ENCODE results near the gene VDR.

The VDR gene

DNA sequence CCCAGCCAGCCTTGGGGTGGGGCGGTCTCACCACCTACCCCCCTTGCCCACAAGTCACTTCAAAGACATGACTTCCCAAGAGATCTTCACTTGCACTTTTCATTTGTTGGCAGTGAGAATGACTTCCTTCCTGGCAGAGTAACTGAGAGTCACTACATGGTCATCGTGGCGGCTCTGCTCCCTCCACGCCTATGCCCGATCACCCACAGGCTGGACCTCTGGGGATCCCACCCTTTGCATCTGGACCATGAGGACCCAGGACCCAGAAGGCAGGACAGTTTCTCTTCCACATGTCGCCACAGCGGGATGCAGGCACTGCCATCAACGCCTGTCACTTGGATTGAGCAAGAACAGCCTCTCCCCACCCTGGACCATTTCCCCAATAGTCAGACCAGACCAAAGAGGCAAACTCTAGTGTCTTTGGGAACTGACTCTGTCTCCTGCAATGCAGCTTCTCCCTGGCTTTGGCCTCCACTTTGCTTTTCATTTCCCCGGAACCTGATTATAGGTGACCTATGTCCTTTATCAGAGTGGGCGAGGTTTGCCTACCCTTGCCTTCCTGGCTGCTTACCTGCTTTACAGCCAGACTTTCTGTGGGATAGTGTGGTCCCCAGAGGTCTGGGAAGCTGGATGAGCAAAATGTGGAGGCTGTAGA lies 3.6 kb downstream of the VDR start:
- peaks cover 58% of the 10 kb centered on the region for H3K27me3 ChIP-seq (ENCODE audit: control insufficient read depth, insufficient read depth, low read length)
- H3K4me3 ChIP-seq (ENCODE audit: low read depth, low read length): no peak overlapping the region
- H3K36me3 ChIP-seq (ENCODE audit: control insufficient read depth, insufficient read depth, low read length): no peaks in the 10 kb centered on the region
- no peak overlapping the region for H3K9ac ChIP-seq (ENCODE audit: low read depth, low read length)
- no peaks in the 10 kb centered on the region for H3K9me3 ChIP-seq (ENCODE audit: control insufficient read depth, insufficient read depth, low read length)
- peaks cover 2% of the 10 kb centered on the region for H3K4me1 ChIP-seq (ENCODE audit: control insufficient read depth, insufficient read depth, low read length)

DNA sequence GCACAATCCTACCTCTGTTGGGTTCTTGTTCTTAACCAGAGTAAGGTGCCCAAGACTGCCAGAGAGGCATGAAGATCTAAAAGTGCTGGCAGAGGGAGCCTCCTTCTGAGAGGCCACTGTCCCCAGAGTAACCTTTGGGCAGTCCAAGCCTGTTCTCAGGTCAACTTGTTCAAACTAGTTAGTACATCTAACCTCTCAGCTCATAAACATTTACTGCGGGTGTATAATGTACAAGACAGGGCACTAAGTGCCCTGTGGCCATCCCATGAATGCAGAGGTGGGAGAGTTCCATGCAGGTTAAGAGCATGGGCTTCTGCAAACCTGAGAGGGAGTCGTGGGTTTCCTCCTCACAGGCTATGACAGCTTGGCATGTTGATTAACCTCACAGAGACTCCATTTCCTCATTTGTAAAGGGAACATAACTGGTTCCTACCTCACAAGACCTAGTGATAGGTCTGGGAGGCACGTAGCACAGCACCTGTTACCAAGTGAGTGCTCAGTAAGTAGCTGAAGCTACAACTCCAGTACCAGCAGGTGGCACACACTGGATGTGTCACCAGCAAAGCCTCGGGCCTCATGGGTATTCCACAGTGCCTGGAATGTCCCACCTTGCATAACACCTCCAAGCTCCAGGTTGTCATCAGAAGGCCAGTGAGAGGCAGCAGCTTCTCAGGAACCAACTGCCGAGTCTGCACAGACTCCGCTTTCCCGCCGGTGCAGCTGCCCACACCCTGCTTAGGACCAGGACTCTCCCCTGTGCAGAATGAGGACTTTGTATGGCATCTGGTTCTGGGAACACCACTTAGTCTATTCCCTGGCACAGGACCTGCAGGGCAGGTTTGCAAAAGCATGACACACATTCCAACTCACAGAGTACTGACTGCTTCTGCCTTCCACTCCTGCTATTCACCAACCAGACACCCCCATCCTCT lies 4.4 kb downstream of the VDR start:
- Histone ChIP-seq H3K4me3 (ENCODE audit: low read depth, low read length) (no peak overlapping the region), H3K9me3 (ENCODE audit: control insufficient read depth, insufficient read depth, low read length) (no peaks in the 10 kb centered on the region), H3K27me3 (ENCODE audit: control insufficient read depth, insufficient read depth, low read length) (peaks cover 50% of the 10 kb centered on the region), H3K36me3 (ENCODE audit: control insufficient read depth, insufficient read depth, low read length) (no peaks in the 10 kb centered on the region), H3K9ac (ENCODE audit: low read depth, low read length) (no peak overlapping the region), H3K4me1 (ENCODE audit: control insufficient read depth, insufficient read depth, low read length) (no peaks in the 10 kb centered on the region)

- Histone ChIP-seq H3K9ac (ENCODE audit: low read depth, low read length) (no peak overlapping the region), H3K4me3 (ENCODE audit: low read depth, low read length) (no peak overlapping the region), H3K4me1 (ENCODE audit: control insufficient read depth, insufficient read depth, low read length) (no peaks in the 10 kb centered on the region), H3K36me3 (ENCODE audit: control insufficient read depth, insufficient read depth, low read length) (no peaks in the 10 kb centered on the region), H3K27me3 (ENCODE audit: control insufficient read depth, insufficient read depth, low read length) (peaks cover 46% of the 10 kb centered on the region), H3K9me3 (ENCODE audit: control insufficient read depth, insufficient read depth, low read length) (no peaks in the 10 kb centered on the region)
These were observed 5.3 kb downstream of the VDR start for GRCh38 chr12:47899466-47899865.

GRCh38 chr12:47896633-47897032 lies 8.2 kb downstream of the VDR start:
- no peak overlapping the region for H3K9ac ChIP-seq (ENCODE audit: low read depth, low read length)
- no peaks in the 10 kb centered on the region for H3K4me1 ChIP-seq (ENCODE audit: control insufficient read depth, insufficient read depth, low read length)
- H3K9me3 ChIP-seq (ENCODE audit: control insufficient read depth, insufficient read depth, low read length): no peaks in the 10 kb centered on the region
- H3K4me3 ChIP-seq (ENCODE audit: low read depth, low read length): no peak overlapping the region
- peaks cover 21% of the 10 kb centered on the region for H3K27me3 ChIP-seq (ENCODE audit: control insufficient read depth, insufficient read depth, low read length)
- no peaks in the 10 kb centered on the region for H3K36me3 ChIP-seq (ENCODE audit: control insufficient read depth, insufficient read depth, low read length)

DNA sequence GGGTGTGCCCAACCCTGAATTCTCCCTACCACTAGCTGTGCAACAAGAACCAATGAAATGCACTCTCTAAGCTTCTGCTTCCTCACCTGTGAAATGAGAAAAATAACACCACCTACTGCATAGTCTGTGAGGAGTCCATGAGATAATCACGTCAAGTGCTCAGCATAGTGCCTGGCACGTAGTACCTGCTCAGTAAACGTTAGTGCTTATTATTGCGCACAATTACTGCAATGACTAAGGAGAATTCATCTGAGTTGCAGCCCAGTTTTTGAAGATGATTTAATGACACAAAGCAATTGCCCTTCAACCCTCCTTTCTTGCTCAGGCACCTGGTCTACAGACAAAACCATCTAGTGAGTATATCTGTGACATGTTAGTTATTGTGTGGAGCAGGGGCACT lies 8.8 kb downstream of the VDR start:
- Histone ChIP-seq H3K36me3 (ENCODE audit: control insufficient read depth, insufficient read depth, low read length) (no peaks in the 10 kb centered on the region), H3K4me3 (ENCODE audit: low read depth, low read length) (no peak overlapping the region), H3K27me3 (ENCODE audit: control insufficient read depth, insufficient read depth, low read length) (peaks cover 15% of the 10 kb centered on the region), H3K9ac (ENCODE audit: low read depth, low read length) (no peak overlapping the region), H3K9me3 (ENCODE audit: control insufficient read depth, insufficient read depth, low read length) (no peaks in the 10 kb centered on the region), H3K4me1 (ENCODE audit: control insufficient read depth, insufficient read depth, low read length) (no peaks in the 10 kb centered on the region)

DNA sequence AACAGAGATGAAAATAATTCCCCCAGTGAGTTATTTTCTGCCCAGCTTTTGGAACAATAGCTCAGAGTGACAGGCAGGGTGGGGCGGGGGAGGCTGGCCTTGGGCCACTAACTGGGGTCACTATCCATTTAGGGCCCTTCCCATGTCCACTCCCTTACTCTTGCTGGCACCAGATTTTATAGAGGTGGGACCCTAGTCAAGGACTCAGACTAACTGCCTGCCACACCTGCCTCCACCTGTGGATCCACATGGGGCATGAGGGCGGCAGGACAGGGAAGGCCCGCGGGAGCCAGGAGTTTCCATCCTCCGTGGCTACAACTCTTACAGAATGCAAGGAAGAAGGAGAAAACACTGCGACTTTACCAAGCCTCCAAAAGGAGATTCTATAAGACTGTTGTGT lies 10.1 kb downstream of the VDR start:
- H3K9me3 ChIP-seq (ENCODE audit: control insufficient read depth, insufficient read depth, low read length): no peaks in the 10 kb centered on the region
- H3K4me1 ChIP-seq (ENCODE audit: control insufficient read depth, insufficient read depth, low read length): no peaks in the 10 kb centered on the region
- no peak overlapping the region for H3K9ac ChIP-seq (ENCODE audit: low read depth, low read length)
- peaks cover 9% of the 10 kb centered on the region for H3K27me3 ChIP-seq (ENCODE audit: control insufficient read depth, insufficient read depth, low read length)
- H3K4me3 ChIP-seq (ENCODE audit: low read depth, low read length): no peak overlapping the region
- no peaks in the 10 kb centered on the region for H3K36me3 ChIP-seq (ENCODE audit: control insufficient read depth, insufficient read depth, low read length)

GRCh38 chr12:47894068-47894467 lies 10.7 kb downstream of the VDR start:
- Histone ChIP-seq H3K4me3 (ENCODE audit: low read depth, low read length) (no peak overlapping the region), H3K4me1 (ENCODE audit: control insufficient read depth, insufficient read depth, low read length) (no peaks in the 10 kb centered on the region), H3K36me3 (ENCODE audit: control insufficient read depth, insufficient read depth, low read length) (no peaks in the 10 kb centered on the region), H3K9ac (ENCODE audit: low read depth, low read length) (no peak overlapping the region), H3K9me3 (ENCODE audit: control insufficient read depth, insufficient read depth, low read length) (no peaks in the 10 kb centered on the region), H3K27me3 (ENCODE audit: control insufficient read depth, insufficient read depth, low read length) (peaks cover 9% of the 10 kb centered on the region)

DNA sequence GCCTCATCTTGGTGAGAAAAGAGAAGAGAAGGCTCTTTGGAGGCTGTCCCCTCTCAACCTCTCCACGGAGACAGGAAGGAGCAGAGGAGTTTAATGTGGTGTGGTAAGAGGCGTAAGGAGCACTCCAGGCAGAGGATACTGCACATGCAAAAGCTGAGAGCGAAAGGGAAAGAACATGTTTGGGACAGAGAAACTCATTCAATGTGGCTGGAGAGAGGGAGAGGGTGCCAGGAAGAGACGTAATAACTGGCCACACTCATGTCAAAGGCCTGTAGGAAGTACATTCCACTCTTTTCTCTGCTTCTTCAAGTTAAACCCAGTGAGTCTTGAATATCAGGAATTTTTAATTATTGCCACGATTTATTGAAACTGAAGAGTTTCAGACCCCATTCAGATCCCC lies 12.0 kb downstream of the VDR start:
- Histone ChIP-seq H3K36me3 (ENCODE audit: control insufficient read depth, insufficient read depth, low read length) (no peaks in the 10 kb centered on the region), H3K4me1 (ENCODE audit: control insufficient read depth, insufficient read depth, low read length) (no peaks in the 10 kb centered on the region), H3K9ac (ENCODE audit: low read depth, low read length) (no peak overlapping the region), H3K4me3 (ENCODE audit: low read depth, low read length) (no peak overlapping the region), H3K9me3 (ENCODE audit: control insufficient read depth, insufficient read depth, low read length) (no peaks in the 10 kb centered on the region), H3K27me3 (ENCODE audit: control insufficient read depth, insufficient read depth, low read length) (peaks cover 3% of the 10 kb centered on the region)

- H3K4me3 ChIP-seq (ENCODE audit: low read depth, low read length): no peak overlapping the region
These were observed 13.4 kb downstream of the VDR start for GRCh38 chr12:47891356-47891755.

DNA sequence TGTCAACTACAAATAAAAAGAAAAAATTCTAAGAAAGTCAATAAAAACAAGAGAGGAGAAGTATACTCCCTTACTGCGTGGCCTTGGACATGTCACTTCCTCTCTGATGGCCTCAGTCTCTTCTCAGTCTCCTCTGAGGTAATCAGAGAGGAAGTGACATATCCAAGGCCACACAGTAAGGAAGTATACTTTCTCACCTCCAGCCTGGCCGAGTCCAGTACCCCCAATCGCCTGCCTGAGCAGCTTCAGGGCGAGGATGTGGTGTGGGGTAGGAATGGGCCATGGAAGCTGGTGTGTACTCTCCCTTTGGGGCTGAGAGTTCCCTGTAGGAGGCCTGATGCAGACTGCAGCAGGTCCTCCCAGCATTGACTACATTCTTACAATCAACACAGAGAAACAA lies 15.8 kb downstream of the VDR start:
- no peak overlapping the region for H3K4me3 ChIP-seq (ENCODE audit: low read depth, low read length)
- no peaks in the 10 kb centered on the region for H3K9me3 ChIP-seq (ENCODE audit: control insufficient read depth, insufficient read depth, low read length)
- H3K9ac ChIP-seq (ENCODE audit: low read depth, low read length): no peak overlapping the region
- H3K36me3 ChIP-seq (ENCODE audit: control insufficient read depth, insufficient read depth, low read length): no peaks in the 10 kb centered on the region
- no peaks in the 10 kb centered on the region for H3K4me1 ChIP-seq (ENCODE audit: control insufficient read depth, insufficient read depth, low read length)
- peaks cover 6% of the 10 kb centered on the region for H3K27me3 ChIP-seq (ENCODE audit: control insufficient read depth, insufficient read depth, low read length)

More at GRCh38 chr12:47891356-47891755, 13.4 kb downstream of the VDR start:
- H3K9me3 ChIP-seq (ENCODE audit: control insufficient read depth, insufficient read depth, low read length): no peaks in the 10 kb centered on the region
- H3K4me1 ChIP-seq (ENCODE audit: control insufficient read depth, insufficient read depth, low read length): no peaks in the 10 kb centered on the region
- no peak overlapping the region for H3K9ac ChIP-seq (ENCODE audit: low read depth, low read length)
- peaks cover 3% of the 10 kb centered on the region for H3K27me3 ChIP-seq (ENCODE audit: control insufficient read depth, insufficient read depth, low read length)
- H3K36me3 ChIP-seq (ENCODE audit: control insufficient read depth, insufficient read depth, low read length): no peaks in the 10 kb centered on the region

- H3K4me1 ChIP-seq (ENCODE audit: control insufficient read depth, insufficient read depth, low read length): no peaks in the 10 kb centered on the region
- peaks cover 2% of the 10 kb centered on the region for H3K27me3 ChIP-seq (ENCODE audit: control insufficient read depth, insufficient read depth, low read length)
- no peaks in the 10 kb centered on the region for H3K36me3 ChIP-seq (ENCODE audit: control insufficient read depth, insufficient read depth, low read length)
- H3K9me3 ChIP-seq (ENCODE audit: control insufficient read depth, insufficient read depth, low read length): no peaks in the 10 kb centered on the region
- no peak overlapping the region for H3K9ac ChIP-seq (ENCODE audit: low read depth, low read length)
- H3K4me3 ChIP-seq (ENCODE audit: low read depth, low read length): no peak overlapping the region
These were observed 16.5 kb downstream of the VDR start for GRCh38 chr12:47888153-47888819.
